ENCODE measurements around the gene PTPN7.

The PTPN7 gene

DNA sequence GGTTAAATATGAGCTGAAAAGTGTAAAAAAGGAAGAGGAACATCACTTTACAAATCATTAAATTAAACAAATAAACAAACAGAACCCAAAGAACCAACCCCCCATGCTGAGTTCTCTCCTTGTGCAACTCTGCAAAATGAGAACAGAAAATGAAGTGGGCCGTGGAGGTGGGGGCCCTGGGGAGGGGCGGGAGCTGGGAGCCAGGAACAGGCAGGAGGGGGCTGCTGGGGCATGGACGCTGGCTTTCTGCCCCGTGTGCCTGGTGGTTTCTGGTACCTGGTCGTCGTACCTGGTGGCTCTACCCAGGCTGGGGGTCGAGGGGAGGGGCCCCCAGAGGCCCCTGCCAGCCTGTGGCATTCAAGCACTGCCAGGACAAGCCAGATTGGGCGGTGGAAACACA lies 26.9 kb downstream of the PTPN7 start:
- H3K36me3 ChIP-seq, result peaks cover 68% of the 10 kb centered on the region
- no peak for DNase-seq
- TF ChIP-seq, protein P1, sequence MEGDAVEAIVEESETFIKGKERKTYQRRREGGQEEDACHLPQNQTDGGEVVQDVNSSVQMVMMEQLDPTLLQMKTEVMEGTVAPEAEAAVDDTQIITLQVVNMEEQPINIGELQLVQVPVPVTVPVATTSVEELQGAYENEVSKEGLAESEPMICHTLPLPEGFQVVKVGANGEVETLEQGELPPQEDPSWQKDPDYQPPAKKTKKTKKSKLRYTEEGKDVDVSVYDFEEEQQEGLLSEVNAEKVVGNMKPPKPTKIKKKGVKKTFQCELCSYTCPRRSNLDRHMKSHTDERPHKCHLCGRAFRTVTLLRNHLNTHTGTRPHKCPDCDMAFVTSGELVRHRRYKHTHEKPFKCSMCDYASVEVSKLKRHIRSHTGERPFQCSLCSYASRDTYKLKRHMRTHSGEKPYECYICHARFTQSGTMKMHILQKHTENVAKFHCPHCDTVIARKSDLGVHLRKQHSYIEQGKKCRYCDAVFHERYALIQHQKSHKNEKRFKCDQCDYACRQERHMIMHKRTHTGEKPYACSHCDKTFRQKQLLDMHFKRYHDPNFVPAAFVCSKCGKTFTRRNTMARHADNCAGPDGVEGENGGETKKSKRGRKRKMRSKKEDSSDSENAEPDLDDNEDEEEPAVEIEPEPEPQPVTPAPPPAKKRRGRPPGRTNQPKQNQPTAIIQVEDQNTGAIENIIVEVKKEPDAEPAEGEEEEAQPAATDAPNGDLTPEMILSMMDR (IDR thresholded peaks at IDR 0.05; ENCODE audit: low read depth, low read length), result no peak
- peak overlapping the region; percentile 92 for H3K27ac ChIP-seq
- H3K9me3 ChIP-seq (ENCODE audit: severe bottlenecking), result no peaks in the 10 kb centered on the region
- no peak overlapping the region for H3K4me3 ChIP-seq (ENCODE audit: low read depth, low read length)
- H3K27me3 ChIP-seq (ENCODE audit: insufficient read depth, low read depth, severe bottlenecking), result no peaks in the 10 kb centered on the region

- TF ChIP-seq, protein P1 (IDR thresholded peaks at IDR 0.05; ENCODE audit: low read depth, low read length), result peak; percentile 59
- peak overlapping the region; percentile 92 for H3K27ac ChIP-seq
- peak; percentile 80 for DNase-seq
- peaks cover 63% of the 10 kb centered on the region for H3K36me3 ChIP-seq
- H3K9me3 ChIP-seq (ENCODE audit: severe bottlenecking), result no peaks in the 10 kb centered on the region
- no peak overlapping the region for H3K4me3 ChIP-seq (ENCODE audit: low read depth, low read length)
- no peaks in the 10 kb centered on the region for H3K27me3 ChIP-seq (ENCODE audit: insufficient read depth, low read depth, severe bottlenecking)
Observed at GRCh38 chr1:202133001-202133400, 27.4 kb downstream of the PTPN7 start.

- TF ChIP-seq, protein P1 (IDR thresholded peaks at IDR 0.05; ENCODE audit: low read depth, low read length), result no peak
- peak; percentile 99 for DNase-seq
- Histone ChIP-seq H3K4me3 (ENCODE audit: low read depth, low read length) (no peak overlapping the region), H3K27me3 (ENCODE audit: insufficient read depth, low read depth, severe bottlenecking) (no peaks in the 10 kb centered on the region), H3K27ac (peak overlapping the region; percentile 92), H3K9me3 (ENCODE audit: severe bottlenecking) (no peaks in the 10 kb centered on the region), H3K36me3 (peaks cover 55% of the 10 kb centered on the region)
Observed at GRCh38 chr1:202131956-202132821, 28.2 kb downstream of the PTPN7 start.

DNA sequence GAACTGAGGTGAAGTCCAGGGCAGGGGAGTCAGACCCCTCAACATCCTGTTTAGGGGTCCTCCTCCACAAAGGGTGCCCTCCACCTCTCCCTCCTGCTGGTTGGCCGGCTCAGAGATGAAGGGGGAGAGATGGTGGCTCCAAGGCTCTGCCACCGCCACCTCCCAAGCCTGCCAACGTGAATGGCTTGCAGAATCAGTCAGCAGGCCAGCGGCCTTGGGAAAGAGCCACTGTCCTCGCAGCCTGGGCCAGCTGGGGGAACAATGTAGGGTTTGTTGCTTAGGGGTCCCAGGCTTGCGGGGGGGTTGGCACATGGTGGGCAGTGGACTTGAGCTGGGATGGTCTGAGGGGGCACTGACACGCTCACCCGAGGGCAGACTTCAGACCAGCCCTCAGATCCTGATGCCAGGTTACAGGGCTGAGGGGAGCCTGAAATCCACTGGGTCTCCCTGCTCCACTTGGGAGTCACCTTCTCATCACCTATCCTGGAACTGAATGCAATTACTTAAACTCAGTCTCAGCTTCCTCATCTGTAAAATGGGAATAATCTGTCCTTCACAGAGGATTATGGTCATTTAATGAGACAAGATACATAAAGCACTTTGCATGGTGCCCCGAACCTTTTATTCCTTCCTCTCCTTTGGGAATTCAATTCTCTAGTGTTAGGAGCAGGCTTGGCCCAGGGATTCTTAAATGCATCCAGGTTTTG lies 29.4 kb downstream of the PTPN7 start:
- no peaks in the 10 kb centered on the region for H3K27me3 ChIP-seq (ENCODE audit: insufficient read depth, low read depth, severe bottlenecking)
- peaks cover 45% of the 10 kb centered on the region for H3K36me3 ChIP-seq
- TF ChIP-seq, protein P1 (IDR thresholded peaks at IDR 0.05; ENCODE audit: low read depth, low read length), result no peak
- no peak overlapping the region for H3K4me3 ChIP-seq (ENCODE audit: low read depth, low read length)
- peak overlapping the region; percentile 92; the same call in 1 of the 2 replicates for H3K27ac ChIP-seq
- H3K9me3 ChIP-seq (ENCODE audit: severe bottlenecking), result no peaks in the 10 kb centered on the region
- no peak for DNase-seq

GRCh38 chr1:202130297-202130721 lies 30.1 kb downstream of the PTPN7 start:
- Histone ChIP-seq H3K27me3 (ENCODE audit: insufficient read depth, low read depth, severe bottlenecking) (no peaks in the 10 kb centered on the region), H3K36me3 (peaks cover 38% of the 10 kb centered on the region), H3K4me3 (ENCODE audit: low read depth, low read length) (no peak overlapping the region), H3K27ac (no peak overlapping the region), H3K9me3 (ENCODE audit: severe bottlenecking) (no peaks in the 10 kb centered on the region)
- no peak for DNase-seq
- TF ChIP-seq, protein P1 (IDR thresholded peaks at IDR 0.05; ENCODE audit: low read depth, low read length), result no peak

All from WERI-Rb-1 (cell line).